Endodermal cell (in vitro differentiated cells): ENCODE results near the gene ZNF804A. TPM values are rescaled to one million over a fixed set of nuclear protein-coding genes. Genes with fewer than 3 reads are reported as not detected.

Experiments
- DNase-seq: peaks from one replicate; pipeline ENCODE4 v3.0.0-alpha.2; 2017
- H3K27ac ChIP-seq: 2 replicates; pipeline ENCODE4 v1.5.1; 2013; ENCODE audit warnings: mild to moderate bottlenecking, low read depth, low read length, moderate library complexity
- H3K27me3 ChIP-seq: 2 replicates; pipeline ENCODE4 v1.6.1; 2013; ENCODE audit warnings: mild to moderate bottlenecking, low read length, moderate library complexity; ENCODE audit not compliant: insufficient read depth, control insufficient read depth, poor library complexity, severe bottlenecking
- H3K36me3 ChIP-seq: 2 replicates; pipeline ENCODE4 v1.7.0; 2013; ENCODE audit warnings: mild to moderate bottlenecking, low read length, moderate library complexity; ENCODE audit not compliant: control insufficient read depth, insufficient read depth
- H3K4me1 ChIP-seq: one replicate; pipeline ENCODE4 v1.7.0; 2013; ENCODE audit warnings: low read length; ENCODE audit not compliant: control insufficient read depth, insufficient read depth
- H3K4me3 ChIP-seq: 2 replicates; pipeline ENCODE4 v1.5.1; 2013; ENCODE audit warnings: mild to moderate bottlenecking, low read length, moderate library complexity
- H3K9ac ChIP-seq: 2 replicates; pipeline ENCODE4 v1.6.1; 2013; ENCODE audit warnings: mild to moderate bottlenecking, low read length, moderate library complexity; ENCODE audit not compliant: poor library complexity, severe bottlenecking; ENCODE audit errors: extremely low read depth
- H3K9me3 ChIP-seq: 2 replicates; pipeline ENCODE4 v1.6.1; 2013; ENCODE audit warnings: mild to moderate bottlenecking, low read length, moderate library complexity; ENCODE audit not compliant: control insufficient read depth
- H3K27ac Mint-ChIP-seq: 2 replicates; pipeline ENCODE4 v1.8.0; 2020; ENCODE audit warnings: mixed read lengths
- H3K27me3 Mint-ChIP-seq: 2 replicates; pipeline ENCODE4 v1.8.0; 2021; ENCODE audit warnings: mild to moderate bottlenecking, mixed read lengths; ENCODE audit not compliant: insufficient read depth
- H3K36me3 Mint-ChIP-seq: 2 replicates; pipeline ENCODE4 v1.8.0; 2020; ENCODE audit warnings: low read depth, mixed read lengths
- H3K4me1 Mint-ChIP-seq: 2 replicates; pipeline ENCODE4 v1.8.0; 2020; ENCODE audit warnings: mixed read lengths
- H3K4me3 Mint-ChIP-seq: 2 replicates; pipeline ENCODE4 v1.8.0; 2020; ENCODE audit warnings: mild to moderate bottlenecking, moderate library complexity, mixed read lengths
- H3K9me3 Mint-ChIP-seq: 2 replicates; pipeline ENCODE4 v1.8.0; 2020; ENCODE audit warnings: mild to moderate bottlenecking, mixed read lengths
- WGBS, 2 experiments: methylation state at CpG; one replicate each; pipeline versions ENCODE4 v1.1.5 to v1.1.7; 2013; ENCODE audit warnings: missing lambda C conversion rate in 2 of 2, mixed read lengths in 1 of 2; ENCODE audit not compliant: insufficient coverage in 1 of 2, insufficient read length in 1 of 2; 5-methylcytosine and 5-hydroxymethylcytosine counted together
- total RNA-seq, 2 donors: library from RNA; stranded (reverse); fragmentation: NEBNext Ultra II Directional in 1 of 2; extraction: Animal tissue kit (Norgen Biotek cat#: 25700) in 1 of 2; gene quantifications; 2 replicates in 1 of 2; 3 replicates in 1 of 2; pipeline ENCODE4 v1.2.1, GENCODE V29; 2021
- TF ChIP-seq, protein P1 (sequence below): fragments of 200-600 bp; sonication (generic); conservative IDR thresholded peaks from 2 replicates; pipeline ENCODE4 v1.5.0; 2021; ENCODE audit warnings: antibody characterized with exemption, mild to moderate bottlenecking

ZNF804A gene
- total RNA-seq, 2 donors from 2014 or later = 0.15 TPM; not detected in 1

DNA sequence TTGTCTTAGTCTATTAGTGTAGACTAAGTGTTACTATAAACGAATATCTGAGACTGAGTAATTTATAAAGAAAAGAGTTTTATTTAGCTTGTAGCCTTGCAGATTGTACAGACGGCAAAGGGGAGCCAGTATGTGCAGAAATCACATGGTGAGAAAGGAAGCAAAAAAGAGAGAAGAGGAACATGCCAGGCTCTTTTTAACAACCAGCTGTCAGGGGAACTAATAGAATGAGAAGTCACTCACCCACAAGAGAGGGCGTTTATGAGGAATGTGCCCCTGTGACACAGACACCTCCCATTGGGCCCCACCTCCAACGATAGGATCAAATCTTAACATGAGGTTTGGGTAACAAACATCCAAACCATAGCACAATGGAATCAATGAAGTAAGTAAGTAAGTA is 20.6 kb upstream of the ZNF804A start:
- Histone ChIP-seq H3K4me3 (no peak overlapping the region), H3K27me3 (peaks cover 11% of the 10 kb centered on the region), H3K4me1 (no peaks in the 10 kb centered on the region), H3K9me3 (no peaks in the 10 kb centered on the region), H3K27ac (no peak overlapping the region), H3K36me3 (no peaks in the 10 kb centered on the region), H3K9ac (no peak overlapping the region)
- TF ChIP-seq, protein P1, sequence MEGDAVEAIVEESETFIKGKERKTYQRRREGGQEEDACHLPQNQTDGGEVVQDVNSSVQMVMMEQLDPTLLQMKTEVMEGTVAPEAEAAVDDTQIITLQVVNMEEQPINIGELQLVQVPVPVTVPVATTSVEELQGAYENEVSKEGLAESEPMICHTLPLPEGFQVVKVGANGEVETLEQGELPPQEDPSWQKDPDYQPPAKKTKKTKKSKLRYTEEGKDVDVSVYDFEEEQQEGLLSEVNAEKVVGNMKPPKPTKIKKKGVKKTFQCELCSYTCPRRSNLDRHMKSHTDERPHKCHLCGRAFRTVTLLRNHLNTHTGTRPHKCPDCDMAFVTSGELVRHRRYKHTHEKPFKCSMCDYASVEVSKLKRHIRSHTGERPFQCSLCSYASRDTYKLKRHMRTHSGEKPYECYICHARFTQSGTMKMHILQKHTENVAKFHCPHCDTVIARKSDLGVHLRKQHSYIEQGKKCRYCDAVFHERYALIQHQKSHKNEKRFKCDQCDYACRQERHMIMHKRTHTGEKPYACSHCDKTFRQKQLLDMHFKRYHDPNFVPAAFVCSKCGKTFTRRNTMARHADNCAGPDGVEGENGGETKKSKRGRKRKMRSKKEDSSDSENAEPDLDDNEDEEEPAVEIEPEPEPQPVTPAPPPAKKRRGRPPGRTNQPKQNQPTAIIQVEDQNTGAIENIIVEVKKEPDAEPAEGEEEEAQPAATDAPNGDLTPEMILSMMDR = no peak
- peaks cover 5% of the 10 kb centered on the region for H3K27me3 Mint-ChIP-seq
- no peak for DNase-seq
- H3K27ac Mint-ChIP-seq = no peak overlapping the region
- 90 to 94% methylated on average over 2 to 4 of the region's 4 CpGs for WGBS, 2 experiments
- peaks cover 4% of the 10 kb centered on the region for H3K4me1 Mint-ChIP-seq
- no peak overlapping the region for H3K4me3 Mint-ChIP-seq
- no peaks in the 10 kb centered on the region for H3K9me3 Mint-ChIP-seq
- H3K36me3 Mint-ChIP-seq = no peaks in the 10 kb centered on the region

DNA sequence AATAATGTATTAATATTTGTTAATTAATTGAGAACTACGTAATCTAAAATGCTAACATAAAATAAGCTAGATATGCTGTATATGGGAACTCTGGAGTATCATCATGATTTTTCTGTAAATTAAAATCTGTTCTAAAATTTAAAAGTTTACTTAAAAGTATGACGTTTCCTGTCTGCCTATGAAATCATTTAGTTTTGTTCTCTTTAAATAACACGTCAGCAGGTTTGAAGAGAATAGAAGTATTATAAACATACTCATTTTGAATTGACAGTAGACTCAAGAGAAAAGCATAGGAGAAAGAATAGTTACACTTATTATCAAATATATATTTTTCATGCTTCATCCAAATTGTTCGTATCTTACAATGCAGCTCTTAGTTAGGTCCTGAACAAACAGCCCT is 19.1 kb upstream of the ZNF804A start:
- Mint-ChIP-seq H3K36me3 (no peaks in the 10 kb centered on the region), H3K4me3 (no peak overlapping the region), H3K27ac (no peak overlapping the region), H3K4me1 (peaks cover 4% of the 10 kb centered on the region), H3K27me3 (peaks cover 5% of the 10 kb centered on the region), H3K9me3 (no peaks in the 10 kb centered on the region)
- TF ChIP-seq, protein P1 = no peak
- H3K36me3 ChIP-seq = no peaks in the 10 kb centered on the region
- 94 to 100% methylated on average over 2 to 3 of the region's 4 CpGs for WGBS, 2 experiments
- H3K4me3 ChIP-seq = no peak overlapping the region
- H3K9ac ChIP-seq = no peak overlapping the region
- peaks cover 11% of the 10 kb centered on the region for H3K27me3 ChIP-seq
- no peak overlapping the region for H3K27ac ChIP-seq
- H3K4me1 ChIP-seq = no peaks in the 10 kb centered on the region
- H3K9me3 ChIP-seq = no peaks in the 10 kb centered on the region
- no peak for DNase-seq

DNA sequence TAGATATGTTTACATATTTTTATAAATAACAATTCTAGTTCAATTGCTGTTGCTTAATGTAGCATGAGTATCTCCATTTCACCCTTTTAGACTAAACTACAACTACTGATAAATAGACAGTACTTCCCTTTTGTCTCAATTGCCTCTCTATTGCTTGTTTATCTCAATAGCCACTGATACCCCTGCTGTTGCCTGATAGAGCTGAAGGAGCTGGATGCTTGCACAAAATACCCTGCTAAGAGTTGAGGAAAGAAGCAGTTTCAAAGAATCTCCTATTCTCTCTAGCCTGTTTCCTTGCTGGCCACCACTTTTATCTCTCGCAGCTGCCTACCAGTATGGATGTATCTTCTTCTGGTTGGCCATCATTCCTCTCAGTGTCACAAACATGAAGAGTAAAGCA is 16.9 kb upstream of the ZNF804A start:
- peaks cover 5% of the 10 kb centered on the region for H3K27me3 Mint-ChIP-seq
- Histone ChIP-seq H3K4me1 (no peaks in the 10 kb centered on the region), H3K27ac (no peak overlapping the region), H3K9me3 (no peaks in the 10 kb centered on the region), H3K9ac (no peak overlapping the region), H3K36me3 (no peaks in the 10 kb centered on the region), H3K4me3 (no peak overlapping the region), H3K27me3 (peaks cover 11% of the 10 kb centered on the region)
- peaks cover 4% of the 10 kb centered on the region for H3K4me1 Mint-ChIP-seq
- DNase-seq = no peak
- H3K4me3 Mint-ChIP-seq = no peak overlapping the region
- H3K27ac Mint-ChIP-seq = no peak overlapping the region
- WGBS, 2 experiments = 75 to 86% methylated on average over 1 of the region's 1 CpG
- no peaks in the 10 kb centered on the region for H3K9me3 Mint-ChIP-seq
- H3K36me3 Mint-ChIP-seq = no peaks in the 10 kb centered on the region
- TF ChIP-seq, protein P1 = no peak
